SK-N-SH treated with all-trans-retinoic acid at 6 μM for 48 hours (cell line): Measurements from ENCODE around the gene PEDS1.

ENCODE experiments used
- ARNTL ChIP-seq: fragments of 450-650 bp; formaldehyde crosslinking; IDR thresholded peaks from 2 replicates; pipeline ENCODE4 v1.5.0; 2020; ENCODE audit warnings: low read depth, mild to moderate bottlenecking, moderate library complexity, borderline replicate concordance
- BACH2 ChIP-seq: fragments of 250-450 bp; sonication (Bioruptor Pico); IDR thresholded peaks from 2 replicates; pipeline ENCODE4 v1.9.0; 2021; ENCODE audit warnings: mild to moderate bottlenecking, borderline replicate concordance
- ISL1 ChIP-seq: fragments of 250-450 bp; sonication (Bioruptor Pico); IDR thresholded peaks from 2 replicates; pipeline ENCODE4 v2.1.2; 2022; ENCODE audit warnings: mild to moderate bottlenecking, moderate library complexity
- PATZ1 ChIP-seq: fragments of 250-450 bp; sonication (Bioruptor Pico); IDR thresholded peaks from 2 replicates; pipeline ENCODE4 v1.8.0; 2020; ENCODE audit warnings: mild to moderate bottlenecking, moderate library complexity, borderline replicate concordance
- TOX ChIP-seq: fragments of 250-450 bp; sonication (Bioruptor Pico); IDR thresholded peaks from 2 replicates; pipeline ENCODE4 v1.8.0; 2021; ENCODE audit warnings: mild to moderate bottlenecking, moderate library complexity, borderline replicate concordance
- ZC3H10 ChIP-seq: fragments of 250-450 bp; sonication (Bioruptor Pico); IDR thresholded peaks from 2 replicates; pipeline ENCODE4 v1.5.1; 2021; ENCODE audit warnings: mild to moderate bottlenecking, moderate library complexity
- ZNF565 ChIP-seq: fragments of 450-650 bp; formaldehyde crosslinking; conservative IDR thresholded peaks from 2 replicates; pipeline ENCODE4 v1.5.0; 2020; ENCODE audit warnings: low read depth, mild to moderate bottlenecking, moderate library complexity
- ZNF70 ChIP-seq: fragments of 450-650 bp; formaldehyde crosslinking; IDR thresholded peaks from 2 replicates; pipeline ENCODE4 v1.5.0; 2020; ENCODE audit warnings: mild to moderate bottlenecking, moderate library complexity
- ZNF8 ChIP-seq: fragments of 450-650 bp; formaldehyde crosslinking; IDR thresholded peaks from 2 replicates; pipeline ENCODE4 v1.5.0; 2020; ENCODE audit warnings: mild to moderate bottlenecking, moderate library complexity

DNA sequence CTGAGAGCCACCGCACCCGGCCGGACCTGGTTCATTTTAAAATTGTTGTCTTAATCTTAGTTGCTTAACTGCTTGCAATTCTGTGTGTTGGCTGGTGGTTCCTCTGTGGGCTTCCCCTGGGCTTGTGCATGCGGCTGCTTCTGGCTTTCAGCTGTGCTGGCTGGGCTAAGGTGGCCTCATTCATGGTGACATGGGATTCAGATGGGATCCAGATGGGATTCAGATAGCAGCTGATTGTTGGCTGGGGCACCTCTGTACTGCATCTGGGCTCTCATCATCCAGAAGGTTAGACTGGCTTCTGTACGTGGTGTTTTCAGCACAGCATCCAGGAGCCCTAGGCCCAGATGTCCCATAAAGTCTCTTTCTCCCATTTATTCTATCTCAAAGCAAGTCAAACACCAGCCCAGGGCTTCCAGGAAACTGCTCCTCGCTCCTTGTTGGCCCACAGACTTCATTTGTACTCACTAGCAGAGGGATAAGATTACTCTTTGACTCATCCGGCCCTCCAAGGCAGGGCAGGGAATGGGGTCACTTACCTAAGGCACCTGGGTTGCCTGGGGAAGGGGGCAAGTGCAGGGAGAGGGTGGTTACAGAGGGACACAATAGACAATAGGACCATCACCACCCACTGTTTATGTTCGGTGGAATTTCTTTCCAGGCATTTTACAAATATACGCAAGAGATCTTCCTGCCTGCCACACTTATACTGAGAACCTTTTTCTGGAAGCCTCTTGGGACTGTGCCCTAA, 10.2 kb upstream of the PEDS1 start:
- TF ChIP-seq TOX (CRISPR knock-in tag) (no peak), ZNF565 (no peak), ISL1 (CRISPR knock-in tag) (no peak), ZNF8 (CRISPR knock-in tag) (no peak), ZNF70 (no peak), ZC3H10 (CRISPR knock-in tag) (no peak), ARNTL (CRISPR knock-in tag) (no peak), BACH2 (no peak), PATZ1 (no peak)
